HCT116 (cell line): ENCODE results near the gene MAPK8. TPM values are rescaled to one million over a fixed set of nuclear protein-coding genes. Genes with fewer than 3 reads are reported as not detected.

Experiments used
- ATAC-seq: fragments of 200-7000 bp; cut with Tn5 transposase; 2 replicates; pipeline ENCODE4 v1.9.1; 2020; ENCODE audit warnings: mild to moderate bottlenecking, moderate library complexity
- BruUV-seq: library from RNA; stranded (reverse); fragments of 400-500 nt; replicated peaks from 2 replicates; lab custom pipeline; 2021; lab: Mats Ljungman, UMichigan
- CTCF ChIA-PET: fragments of 300-600 bp; sonication (Branson Sonifier 250); formaldehyde crosslinking; loops from one replicate; lab custom pipeline; 2021; ENCODE audit warnings: antibody characterized with exemption; lab: Charles Lee
- POLR2A ChIA-PET: fragments of 300-600, 350-600 bp; sonication (Branson Sonifier 250); formaldehyde crosslinking; loops from one replicate; lab custom pipeline; 2021; ENCODE audit warnings: antibody characterized with exemption; lab: Charles Lee
- RAD21 ChIA-PET, 2 experiments: fragments of 300-600 bp; sonication (Branson Sonifier 250); formaldehyde crosslinking; loops; one replicate each; lab custom pipeline; 2023; ENCODE audit warnings: low total read pairs in 2 of 2; ENCODE audit not compliant: uncharacterized antibody in 2 of 2, unreplicated experiment in 2 of 2, low non-redundant PET in 1 of 2; lab: Charles Lee
- DNase-seq: peaks from one replicate; pipeline ENCODE4 v3.0.0-alpha.2; 2010; ENCODE audit warnings: low read depth, low spot score
- H2AFZ ChIP-seq: fragments of 200-600 bp; shearing (Covaris generic), sonication (generic); 2 replicates; pipeline ENCODE4 v1.6.1; 2017; ENCODE audit warnings: low read depth, mixed run types, mixed read lengths, antibody characterized with exemption, low read length; ENCODE audit not compliant: poor library complexity, severe bottlenecking
- H3K27ac ChIP-seq: 2 replicates; pipeline ENCODE4 v1.5.1; 2012; ENCODE audit warnings: low read depth, low read length
- H3K27me3 ChIP-seq: fragments of 200-600 bp; sonication (generic); 2 replicates; pipeline ENCODE4 v1.6.1; 2016; ENCODE audit warnings: mixed run types, low read length, mixed read lengths; ENCODE audit not compliant: insufficient read depth
- H3K36me3 ChIP-seq, 2 experiments: fragments of 200-500 bp in 1 of 2; fragments of 200-600 bp in 1 of 2; sonication (Bioruptor generic) in 1 of 2; sonication (generic) in 1 of 2; 2 replicates each; pipeline versions ENCODE4 v1.5.1 to v1.6.1; 2014 to 2016; ENCODE audit warnings: low read length in 2 of 2, inconsistent platforms in 1 of 2, mixed read lengths in 1 of 2, mixed run types in 1 of 2; ENCODE audit not compliant: insufficient read depth in 2 of 2, control insufficient read depth in 1 of 2
- H3K4me1 ChIP-seq, 2 experiments: fragments of 200-600 bp in 1 of 2; sonication (generic) in 1 of 2; 2 replicates each; pipeline versions ENCODE4 v1.5.1 to v1.6.1; 2012 to 2017; ENCODE audit warnings: low read length in 2 of 2, inconsistent platforms in 1 of 2, mild to moderate bottlenecking in 1 of 2, mixed read lengths in 1 of 2, mixed run types in 1 of 2, moderate library complexity in 1 of 2; ENCODE audit not compliant: insufficient read depth in 2 of 2, control insufficient read depth in 1 of 2
- H3K4me2 ChIP-seq: fragments of 200-600 bp; sonication (generic); 2 replicates; pipeline ENCODE4 v1.6.1; 2017; ENCODE audit warnings: mixed run types, low read length, mixed read lengths
- H3K4me3 ChIP-seq, 2 experiments: fragments of 200-600 bp in 1 of 2; sonication (generic) in 1 of 2; replicated peaks in 1 of 2; 2 replicates each; pipeline ENCODE4 v1.5.1; 2011 to 2016; ENCODE audit warnings: low read length in 2 of 2, control low read depth in 1 of 2, low read depth in 1 of 2, mild to moderate bottlenecking in 1 of 2, mixed read lengths in 1 of 2, mixed run types in 1 of 2
- H3K79me2 ChIP-seq: fragments of 200-600 bp; sonication (generic); 2 replicates; pipeline ENCODE4 v1.6.1; 2017; ENCODE audit warnings: mild to moderate bottlenecking, mixed run types, low read length, moderate library complexity, mixed read lengths; ENCODE audit not compliant: insufficient read depth
- H3K9ac ChIP-seq: fragments of 200-600 bp; sonication (generic); 2 replicates; pipeline ENCODE4 v1.6.1; 2016; ENCODE audit warnings: low read length, mixed read lengths
- H3K9me2 ChIP-seq: fragments of 200-600 bp; sonication (generic), shearing (Covaris generic); 2 replicates; pipeline ENCODE4 v1.6.1; 2017; ENCODE audit warnings: mixed run types, mild to moderate bottlenecking, moderate library complexity; ENCODE audit not compliant: insufficient read depth
- H3K9me3 ChIP-seq, 2 experiments: fragments of 200-500 bp in 1 of 2; fragments of 200-600 bp in 1 of 2; sonication (Bioruptor generic) in 1 of 2; sonication (generic) in 1 of 2; 2 replicates each; pipeline ENCODE4 v1.6.1; 2014 to 2017; ENCODE audit warnings: low read length in 2 of 2, mixed read lengths in 2 of 2, inconsistent platforms in 1 of 2, low read depth in 1 of 2, mild to moderate bottlenecking in 1 of 2, mixed run types in 1 of 2, moderate library complexity in 1 of 2; ENCODE audit not compliant: control insufficient read depth in 1 of 2, insufficient read depth in 1 of 2
- H4K20me1 ChIP-seq: fragments of 200-600 bp; sonication (generic), shearing (Covaris generic); 2 replicates; pipeline ENCODE4 v1.6.1; 2017; ENCODE audit warnings: mixed run types, mild to moderate bottlenecking, moderate library complexity; ENCODE audit not compliant: insufficient read depth
- CBX3 ChIP-seq: IDR thresholded peaks from 2 replicates; pipeline ENCODE4 v1.6.1; 2012; ENCODE audit warnings: low read depth
- CEBPB ChIP-seq: IDR thresholded peaks from 2 replicates; pipeline ENCODE4 v1.6.1; 2012; ENCODE audit warnings: low read depth
- EGR1 ChIP-seq: IDR thresholded peaks from 2 replicates; pipeline ENCODE4 v1.6.1; 2012; ENCODE audit warnings: low read depth
- EZH2 ChIP-seq: fragments of 200-600 bp; sonication (generic); IDR thresholded peaks from 2 replicates; pipeline ENCODE4 v1.6.1; 2017; ENCODE audit warnings: antibody characterized with exemption, mixed run types
- JUND ChIP-seq: IDR thresholded peaks from 2 replicates; pipeline ENCODE4 v1.6.1; 2012
- MAX ChIP-seq: IDR thresholded peaks from 2 replicates; pipeline ENCODE4 v1.6.1; 2012
- POLR2AphosphoS5 ChIP-seq: IDR thresholded peaks from 2 replicates; pipeline ENCODE4 v1.6.1; 2011; ENCODE audit warnings: mild to moderate bottlenecking, low read depth, low read length, moderate library complexity
- RAD21 ChIP-seq: IDR thresholded peaks from 2 replicates; pipeline ENCODE4 v1.6.1; 2012; ENCODE audit warnings: low read depth, mild to moderate bottlenecking
- SP1 ChIP-seq: IDR thresholded peaks from 2 replicates; pipeline ENCODE4 v1.6.1; 2012; ENCODE audit warnings: low read depth
- SRF ChIP-seq: IDR thresholded peaks from 2 replicates; pipeline ENCODE4 v1.6.1; 2012; ENCODE audit warnings: low read depth
- TCF7L2 ChIP-seq: IDR thresholded peaks from 2 replicates; pipeline ENCODE4 v1.7.0; 2011; ENCODE audit warnings: borderline replicate concordance, inconsistent platforms; ENCODE audit not compliant: insufficient read depth, insufficient read length; ENCODE audit errors: extremely low read depth
- YY1 ChIP-seq: IDR thresholded peaks from 2 replicates; pipeline ENCODE4 v1.6.1; 2011; ENCODE audit warnings: low read length, low read depth, moderate library complexity, mild to moderate bottlenecking; ENCODE audit not compliant: insufficient replicate concordance; ENCODE audit errors: extremely low read depth
- ZFX ChIP-seq: fragments of 450-650 bp; IDR thresholded peaks from 2 replicates; pipeline ENCODE4 v1.6.1; 2017
- ZNF274 ChIP-seq: fragments of 200-500 bp; sonication (Bioruptor generic); IDR thresholded peaks from 2 replicates; pipeline ENCODE4 v1.6.1; 2014; ENCODE audit warnings: mild to moderate bottlenecking, low read depth, low read length, inconsistent platforms
- intact Hi-C: fragments of 100-400 bp; cut with micrococcal nuclease; formaldehyde crosslinking; loops from 2 replicates; pipeline ENCODE4 v1.10.0; 2022
- total RNA-seq: library from RNA; stranded (reverse); gene quantifications from one replicate; pipeline ENCODE4 v1.2.1, GENCODE V29; 2021; ENCODE audit not compliant: unreplicated experiment
- TF ChIP-seq, protein P1 (sequence below), 3 experiments: fragments of 200-600 bp in 1 of 3; sonication (generic) in 1 of 3; IDR thresholded peaks in 2 of 3; conservative IDR thresholded peaks in 1 of 3; 2 replicates each; pipeline ENCODE4 v1.5.1; 2012 to 2017; ENCODE audit warnings: low read depth in 2 of 3, low read length in 2 of 3, antibody characterized with exemption in 1 of 3, borderline replicate concordance in 1 of 3, control low read depth in 1 of 3, mild to moderate bottlenecking in 1 of 3, mixed read lengths in 1 of 3, mixed run types in 1 of 3, moderate library complexity in 1 of 3; ENCODE audit not compliant: insufficient read depth in 1 of 3
- TF ChIP-seq, protein P2 (sequence below): IDR thresholded peaks from 2 replicates; pipeline ENCODE4 v1.6.1; 2012; ENCODE audit warnings: low read depth

The MAPK8 gene
- total RNA-seq, 1 experiment from 2014 or later, result 71.0 TPM

- Histone ChIP-seq H3K27me3 (no peaks in the 10 kb centered on the region), H3K4me1 (no peaks in the 10 kb centered on the region; a peak in 1 of 4 replicates), H3K4me3 (no peak overlapping the region), H3K9me2 (no peaks in the 10 kb centered on the region), H3K4me2 (no peak overlapping the region), H3K9me3 (no peaks in the 10 kb centered on the region), H4K20me1 (no peaks in the 10 kb centered on the region), H3K9ac (no peak overlapping the region), H3K79me2 (no peaks in the 10 kb centered on the region), H2AFZ (no peak overlapping the region), H3K27ac (no peak overlapping the region)
- intact Hi-C loops, result no loop called here
- DNase-seq, result no peak
- RAD21 ChIA-PET, result no interaction called here
- no peak for ATAC-seq
- POLR2A ChIA-PET, result no interaction called here
- BruUV-seq, result no TSS peak
- CTCF ChIA-PET, result no interaction called here
- no peak for TF ChIP-seq RAD21
- no peak for TF ChIP-seq POLR2AphosphoS5
- no peak for TF ChIP-seq CEBPB
- TF ChIP-seq TCF7L2, result no peak
- TF ChIP-seq YY1, result no peak
- no peak for TF ChIP-seq EZH2
- no peak for TF ChIP-seq MAX
- TF ChIP-seq ZFX, result no peak
- TF ChIP-seq, protein P1, sequence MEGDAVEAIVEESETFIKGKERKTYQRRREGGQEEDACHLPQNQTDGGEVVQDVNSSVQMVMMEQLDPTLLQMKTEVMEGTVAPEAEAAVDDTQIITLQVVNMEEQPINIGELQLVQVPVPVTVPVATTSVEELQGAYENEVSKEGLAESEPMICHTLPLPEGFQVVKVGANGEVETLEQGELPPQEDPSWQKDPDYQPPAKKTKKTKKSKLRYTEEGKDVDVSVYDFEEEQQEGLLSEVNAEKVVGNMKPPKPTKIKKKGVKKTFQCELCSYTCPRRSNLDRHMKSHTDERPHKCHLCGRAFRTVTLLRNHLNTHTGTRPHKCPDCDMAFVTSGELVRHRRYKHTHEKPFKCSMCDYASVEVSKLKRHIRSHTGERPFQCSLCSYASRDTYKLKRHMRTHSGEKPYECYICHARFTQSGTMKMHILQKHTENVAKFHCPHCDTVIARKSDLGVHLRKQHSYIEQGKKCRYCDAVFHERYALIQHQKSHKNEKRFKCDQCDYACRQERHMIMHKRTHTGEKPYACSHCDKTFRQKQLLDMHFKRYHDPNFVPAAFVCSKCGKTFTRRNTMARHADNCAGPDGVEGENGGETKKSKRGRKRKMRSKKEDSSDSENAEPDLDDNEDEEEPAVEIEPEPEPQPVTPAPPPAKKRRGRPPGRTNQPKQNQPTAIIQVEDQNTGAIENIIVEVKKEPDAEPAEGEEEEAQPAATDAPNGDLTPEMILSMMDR (IDR thresholded peaks at IDR 0.05 in 2 of 3, conservative IDR thresholded peaks at IDR 0.05 in 1 of 3; ENCODE audit: borderline replicate concordance in 1 of 3, insufficient read depth in 1 of 3, low read depth in 2 of 3, low read length in 2 of 3), result no peak
- no peak for TF ChIP-seq EGR1
- no peak for TF ChIP-seq ZNF274
- no peak for TF ChIP-seq JUND
- no peak for TF ChIP-seq SRF
- no peak for TF ChIP-seq SP1
- TF ChIP-seq, protein P2, sequence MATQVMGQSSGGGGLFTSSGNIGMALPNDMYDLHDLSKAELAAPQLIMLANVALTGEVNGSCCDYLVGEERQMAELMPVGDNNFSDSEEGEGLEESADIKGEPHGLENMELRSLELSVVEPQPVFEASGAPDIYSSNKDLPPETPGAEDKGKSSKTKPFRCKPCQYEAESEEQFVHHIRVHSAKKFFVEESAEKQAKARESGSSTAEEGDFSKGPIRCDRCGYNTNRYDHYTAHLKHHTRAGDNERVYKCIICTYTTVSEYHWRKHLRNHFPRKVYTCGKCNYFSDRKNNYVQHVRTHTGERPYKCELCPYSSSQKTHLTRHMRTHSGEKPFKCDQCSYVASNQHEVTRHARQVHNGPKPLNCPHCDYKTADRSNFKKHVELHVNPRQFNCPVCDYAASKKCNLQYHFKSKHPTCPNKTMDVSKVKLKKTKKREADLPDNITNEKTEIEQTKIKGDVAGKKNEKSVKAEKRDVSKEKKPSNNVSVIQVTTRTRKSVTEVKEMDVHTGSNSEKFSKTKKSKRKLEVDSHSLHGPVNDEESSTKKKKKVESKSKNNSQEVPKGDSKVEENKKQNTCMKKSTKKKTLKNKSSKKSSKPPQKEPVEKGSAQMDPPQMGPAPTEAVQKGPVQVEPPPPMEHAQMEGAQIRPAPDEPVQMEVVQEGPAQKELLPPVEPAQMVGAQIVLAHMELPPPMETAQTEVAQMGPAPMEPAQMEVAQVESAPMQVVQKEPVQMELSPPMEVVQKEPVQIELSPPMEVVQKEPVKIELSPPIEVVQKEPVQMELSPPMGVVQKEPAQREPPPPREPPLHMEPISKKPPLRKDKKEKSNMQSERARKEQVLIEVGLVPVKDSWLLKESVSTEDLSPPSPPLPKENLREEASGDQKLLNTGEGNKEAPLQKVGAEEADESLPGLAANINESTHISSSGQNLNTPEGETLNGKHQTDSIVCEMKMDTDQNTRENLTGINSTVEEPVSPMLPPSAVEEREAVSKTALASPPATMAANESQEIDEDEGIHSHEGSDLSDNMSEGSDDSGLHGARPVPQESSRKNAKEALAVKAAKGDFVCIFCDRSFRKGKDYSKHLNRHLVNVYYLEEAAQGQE, result no peak
- no peak for TF ChIP-seq CBX3
- TF ChIP-seq, all 23 proteins: peak for 0
- H3K36me3 ChIP-seq, result no peaks in the 10 kb centered on the region
Measured at GRCh38 chr10:48448796-48449195, 142.3 kb downstream of the MAPK8 start.
